Sigmoid colon (tissue), 7 donors: ENCODE results near the gene USP26. TPM values are rescaled to one million over a fixed set of nuclear protein-coding genes. Genes with fewer than 3 reads are reported as not detected.
"Not testable (repeated sequence)": the region's sequence is repeated elsewhere in the genome, so short reads cannot be mapped to it uniquely, and the experiment has no call there.

Experiments used
- DNase-seq: peaks from one replicate; pipeline ENCODE4 v3.0.0-alpha.2; 2019
- H3K27ac ChIP-seq, 4 donors: fragments of 200-600 bp; sonication (generic); one replicate each; pipeline ENCODE4 v1.5.1; 2016 to 2019; ENCODE audit warnings: mild to moderate bottlenecking in 1 of 4
- H3K27me3 ChIP-seq, 3 donors: fragments of 200-600 bp; sonication (generic); one replicate each; pipeline ENCODE4 v1.5.1; 2019; ENCODE audit warnings: mild to moderate bottlenecking in 1 of 3
- H3K36me3 ChIP-seq, 4 donors: fragments of 200-600 bp; sonication (generic); one replicate each; pipeline ENCODE4 v1.5.1; 2016 to 2019
- H3K4me1 ChIP-seq, 4 donors: fragments of 200-600 bp; sonication (generic); one replicate each; pipeline ENCODE4 v1.5.1; 2017 to 2019
- H3K4me3 ChIP-seq, 4 donors: fragments of 200-600 bp; sonication (generic); one replicate each; pipeline ENCODE4 v1.5.1; 2017 to 2019; ENCODE audit warnings: mild to moderate bottlenecking in 2 of 4, moderate library complexity in 1 of 4
- H3K9me3 ChIP-seq, 4 donors: fragments of 200-600 bp in 3 of 4; sonication (generic) in 3 of 4; one replicate each; pipeline versions ENCODE4 v1.5.1 to v1.6.1; 2013 to 2019
- CTCF ChIP-seq, 4 experiments: fragments of 450-650 bp in 3 of 4; fragments of 200-600 bp in 1 of 4; IDR thresholded peaks; one replicate each; pipeline ENCODE4 v1.5.1; 2016 to 2019; ENCODE audit warnings: antibody characterized with exemption in 4 of 4, mild to moderate bottlenecking in 3 of 4, moderate library complexity in 2 of 4
- EP300 ChIP-seq, 4 donors: sonication (generic); formaldehyde crosslinking; IDR thresholded peaks; one replicate each; pipeline ENCODE4 v1.6.1; 2017; ENCODE audit warnings: antibody characterized with exemption in 4 of 4
- POLR2A ChIP-seq, 2 donors: fragments of 450-650 bp; IDR thresholded peaks; one replicate each; pipeline ENCODE4 v1.6.1; 2016; ENCODE audit warnings: antibody characterized with exemption in 2 of 2, mild to moderate bottlenecking in 2 of 2, moderate library complexity in 2 of 2
- POLR2AphosphoS5 ChIP-seq, 4 donors: sonication (generic); formaldehyde crosslinking; IDR thresholded peaks; one replicate each; pipeline ENCODE4 v1.6.1; 2017; ENCODE audit warnings: antibody characterized with exemption in 4 of 4
- WGBS, 2 donors: extraction: QIAGEN DNeasy Blood & Tissue Kit; methylation state at CpG; one replicate each; pipeline ENCODE4 v1.1.7; 2013; 5-methylcytosine and 5-hydroxymethylcytosine counted together
- intact Hi-C: fragments of 100-400 bp; cut with DNase I; formaldehyde crosslinking; loops from one replicate; pipeline ENCODE4 v1.15.1; 2023
- polyA plus RNA-seq, 3 donors: library from polyadenylated mRNA; stranded (reverse); fragments of 200-250 nt; gene quantifications; one replicate each; pipeline ENCODE4 v1.2.3, GENCODE V29; 2013
- total RNA-seq, 4 donors: library from RNA; depleted of rRNA; stranded (reverse); fragments of >200 nt; gene quantifications; one replicate each; pipeline ENCODE4 v1.1.0, GENCODE V29; 2016
- donor health status: healthy with polysubstance abuse.
- donor health status: Bipolar disorder and iron deficiency.
- donor health status: healthy.

Gene USP26
- total and polyA plus RNA-seq, 7 donors = not detected

GRCh38 chrX:133090236-133090809 lies 6.6 kb downstream of the USP26 start:
- no peaks in the 10 kb centered on the region for H3K36me3 ChIP-seq
- no peaks in the 10 kb centered on the region for H3K9me3 ChIP-seq
- TF ChIP-seq CTCF (IDR thresholded peaks at IDR 0.05) (no peak), EP300 (IDR thresholded peaks at IDR 0.05) (no peak), POLR2A (IDR thresholded peaks at IDR 0.05) (no peak), POLR2AphosphoS5 (IDR thresholded peaks at IDR 0.05) (no peak)
- peaks cover 0 to 3% (median 0%) of the 10 kb centered on the region in 3 donors for H3K27me3 ChIP-seq
- no peaks in the 10 kb centered on the region for H3K4me1 ChIP-seq
- DNase-seq = no peak
- intact Hi-C loops = no loop called here
- no peak overlapping the region for H3K4me3 ChIP-seq
- H3K27ac ChIP-seq = no peak overlapping the region

- Histone ChIP-seq H3K4me1 (no peaks in the 10 kb centered on the region), H3K27ac (no peak overlapping the region), H3K4me3 (no peak overlapping the region), H3K36me3 (no peaks in the 10 kb centered on the region), H3K9me3 (no peaks in the 10 kb centered on the region), H3K27me3 (peaks cover 0 to 3% (median 0%) of the 10 kb centered on the region in 3 donors)
- intact Hi-C loops = no loop called here
- DNase-seq = no peak
- no peak for TF ChIP-seq CTCF (IDR thresholded peaks at IDR 0.05)
- no peak for TF ChIP-seq EP300 (IDR thresholded peaks at IDR 0.05)
- no peak for TF ChIP-seq POLR2A (IDR thresholded peaks at IDR 0.05)
- no peak for TF ChIP-seq POLR2AphosphoS5 (IDR thresholded peaks at IDR 0.05)
Measured at GRCh38 chrX:133089411-133089810, 7.5 kb downstream of the USP26 start.

GRCh38 chrX:133085785-133086184 lies 11.1 kb downstream of the USP26 start:
- Histone ChIP-seq H3K36me3 (no peaks in the 10 kb centered on the region), H3K27me3 (peaks cover 0 to 3% (median 0%) of the 10 kb centered on the region in 3 donors), H3K9me3 (no peaks in the 10 kb centered on the region), H3K27ac (no peak overlapping the region), H3K4me3 (no peak overlapping the region), H3K4me1 (no peaks in the 10 kb centered on the region)
- WGBS, 2 donors = 21 to 67% methylated on average over 3 of the region's 3 CpGs
- DNase-seq = no peak
- intact Hi-C loops = no loop called here
- TF ChIP-seq CTCF (IDR thresholded peaks at IDR 0.05) = no peak
- TF ChIP-seq POLR2AphosphoS5 (IDR thresholded peaks at IDR 0.05) = no peak
- no peak for TF ChIP-seq POLR2A (IDR thresholded peaks at IDR 0.05)
- TF ChIP-seq EP300 (IDR thresholded peaks at IDR 0.05) = no peak

GRCh38 chrX:133085056-133085455 lies 11.9 kb downstream of the USP26 start:
- H3K4me1 ChIP-seq, H3K27ac ChIP-seq, DNase-seq, intact Hi-C loops, H3K36me3 ChIP-seq, H3K9me3 ChIP-seq, H3K27me3 ChIP-seq, H3K4me3 ChIP-seq: not testable (repeated sequence)
- WGBS, 2 donors = 93 to 98% methylated on average over 4 of the region's 4 CpGs

GRCh38 chrX:133083899-133084298 lies 13.0 kb downstream of the USP26 start:
- no peak for TF ChIP-seq EP300 (IDR thresholded peaks at IDR 0.05)
- no peak for TF ChIP-seq CTCF (IDR thresholded peaks at IDR 0.05)
- no peak for TF ChIP-seq POLR2A (IDR thresholded peaks at IDR 0.05)
- no peak overlapping the region for H3K27ac ChIP-seq
- no peak overlapping the region for H3K4me3 ChIP-seq
- no peak for DNase-seq
- H3K9me3 ChIP-seq = no peaks in the 10 kb centered on the region
- intact Hi-C loops = no loop called here
- no peaks in the 10 kb centered on the region for H3K36me3 ChIP-seq
- H3K4me1 ChIP-seq = no peaks in the 10 kb centered on the region
- WGBS, 2 donors = 89 to 93% methylated on average over 1 of the region's 1 CpG
- peaks cover 0 to 2% (median 0%) of the 10 kb centered on the region in 3 donors for H3K27me3 ChIP-seq
